ENCODE results near the gene STX18. TPM values are rescaled to one million over a fixed set of nuclear protein-coding genes. Genes with fewer than 3 reads are reported as not detected.

The STX18 gene
- total RNA-seq, 1 donor from 2014 or later: 24.0 TPM

- Histone ChIP-seq H2AFZ (ENCODE audit: low read depth, low read length) (no peak overlapping the region), H3K27me3 (ENCODE audit: insufficient read depth, low read length) (no peaks in the 10 kb centered on the region), H3K27ac (ENCODE audit: low read depth, low read length) (no peak overlapping the region), H4K20me1 (ENCODE audit: insufficient read depth, low read length) (peaks cover 9% of the 10 kb centered on the region), H3K4me2 (ENCODE audit: low read length) (no peak overlapping the region), H3K79me2 (ENCODE audit: insufficient read depth, low read length) (no peaks in the 10 kb centered on the region), H3K4me3 (ENCODE audit: insufficient read depth, low read depth, low read length) (no peak overlapping the region), H3K9me3 (ENCODE audit: insufficient read depth, low read depth, low read length) (no peaks in the 10 kb centered on the region), H3K36me3 (ENCODE audit: insufficient read depth, low read length) (peaks cover 8% of the 10 kb centered on the region), H3K9ac (ENCODE audit: low read length) (no peak overlapping the region), H3K4me1 (ENCODE audit: insufficient read depth, low read length) (peaks cover 12% of the 10 kb centered on the region)
- H3K4me3 Mint-ChIP-seq (ENCODE audit: unreplicated experiment): no peak overlapping the region
- H3K27me3 Mint-ChIP-seq (ENCODE audit: low read depth, unreplicated experiment): no peaks in the 10 kb centered on the region
- TF ChIP-seq EZH2 (IDR thresholded peaks at IDR 0.05; ENCODE audit: insufficient read depth, low read length): no peak
- no peak for TF ChIP-seq CTCF (IDR thresholded peaks at IDR 0.05; ENCODE audit: insufficient read depth, low read depth, low read length)
- H3K9me3 Mint-ChIP-seq (ENCODE audit: unreplicated experiment): no peaks in the 10 kb centered on the region
- H3K36me3 Mint-ChIP-seq (ENCODE audit: low read depth, unreplicated experiment): peaks cover 21% of the 10 kb centered on the region
- FAIRE-seq (no peak), DNase-seq (ENCODE audit: low read depth) (no peak)
- H3K27ac Mint-ChIP-seq (ENCODE audit: unreplicated experiment): no peak overlapping the region
- peaks cover 28% of the 10 kb centered on the region for H3K4me1 Mint-ChIP-seq (ENCODE audit: low read depth, unreplicated experiment)
Measured at GRCh38 chr4:4440333-4441061, 101.4 kb downstream of the STX18 start.

GRCh38 chr4:4439782-4440181 lies 102.1 kb downstream of the STX18 start:
- Histone ChIP-seq H3K36me3 (ENCODE audit: insufficient read depth, low read length) (peaks cover 10% of the 10 kb centered on the region), H3K4me2 (ENCODE audit: low read length) (no peak overlapping the region), H4K20me1 (ENCODE audit: insufficient read depth, low read length) (peaks cover 11% of the 10 kb centered on the region), H2AFZ (ENCODE audit: low read depth, low read length) (no peak overlapping the region), H3K9me3 (ENCODE audit: insufficient read depth, low read depth, low read length) (no peaks in the 10 kb centered on the region), H3K4me3 (ENCODE audit: insufficient read depth, low read depth, low read length) (no peak overlapping the region), H3K79me2 (ENCODE audit: insufficient read depth, low read length) (no peaks in the 10 kb centered on the region), H3K9ac (ENCODE audit: low read length) (no peak overlapping the region), H3K4me1 (ENCODE audit: insufficient read depth, low read length) (peaks cover 12% of the 10 kb centered on the region), H3K27me3 (ENCODE audit: insufficient read depth, low read length) (no peaks in the 10 kb centered on the region), H3K27ac (ENCODE audit: low read depth, low read length) (no peak overlapping the region)
- TF ChIP-seq CTCF (IDR thresholded peaks at IDR 0.05; ENCODE audit: insufficient read depth, low read depth, low read length) (no peak), EZH2 (IDR thresholded peaks at IDR 0.05; ENCODE audit: insufficient read depth, low read length) (no peak)
- Mint-ChIP-seq H3K27ac (ENCODE audit: unreplicated experiment) (no peak overlapping the region), H3K9me3 (ENCODE audit: unreplicated experiment) (no peaks in the 10 kb centered on the region), H3K4me1 (ENCODE audit: low read depth, unreplicated experiment) (peaks cover 27% of the 10 kb centered on the region), H3K4me3 (ENCODE audit: unreplicated experiment) (no peak overlapping the region), H3K27me3 (ENCODE audit: low read depth, unreplicated experiment) (no peaks in the 10 kb centered on the region), H3K36me3 (ENCODE audit: low read depth, unreplicated experiment) (peaks cover 21% of the 10 kb centered on the region)
- no peak for DNase-seq (ENCODE audit: low read depth)
- no peak for FAIRE-seq

GRCh38 chr4:4438891-4439290 lies 103.0 kb downstream of the STX18 start:
- Histone ChIP-seq H3K9ac (ENCODE audit: low read length) (no peak overlapping the region), H3K36me3 (ENCODE audit: insufficient read depth, low read length) (peaks cover 11% of the 10 kb centered on the region), H4K20me1 (ENCODE audit: insufficient read depth, low read length) (peaks cover 11% of the 10 kb centered on the region), H3K9me3 (ENCODE audit: insufficient read depth, low read depth, low read length) (no peaks in the 10 kb centered on the region), H2AFZ (ENCODE audit: low read depth, low read length) (no peak overlapping the region), H3K27ac (ENCODE audit: low read depth, low read length) (no peak overlapping the region), H3K4me1 (ENCODE audit: insufficient read depth, low read length) (peaks cover 7% of the 10 kb centered on the region), H3K4me2 (ENCODE audit: low read length) (no peak overlapping the region), H3K4me3 (ENCODE audit: insufficient read depth, low read depth, low read length) (no peak overlapping the region), H3K27me3 (ENCODE audit: insufficient read depth, low read length) (no peaks in the 10 kb centered on the region), H3K79me2 (ENCODE audit: insufficient read depth, low read length) (no peaks in the 10 kb centered on the region)
- Mint-ChIP-seq H3K4me1 (ENCODE audit: low read depth, unreplicated experiment) (peaks cover 18% of the 10 kb centered on the region), H3K36me3 (ENCODE audit: low read depth, unreplicated experiment) (peaks cover 21% of the 10 kb centered on the region), H3K9me3 (ENCODE audit: unreplicated experiment) (no peaks in the 10 kb centered on the region), H3K27me3 (ENCODE audit: low read depth, unreplicated experiment) (no peaks in the 10 kb centered on the region), H3K4me3 (ENCODE audit: unreplicated experiment) (no peak overlapping the region), H3K27ac (ENCODE audit: unreplicated experiment) (no peak overlapping the region)
- TF ChIP-seq CTCF (IDR thresholded peaks at IDR 0.05; ENCODE audit: insufficient read depth, low read depth, low read length) (no peak), EZH2 (IDR thresholded peaks at IDR 0.05; ENCODE audit: insufficient read depth, low read length) (no peak)
- no peak for DNase-seq (ENCODE audit: low read depth)
- no peak for FAIRE-seq

Data from astrocyte (in vitro differentiated cells and primary cell).